GM18909 (cell line): ENCODE data around the gene STARD13.
A peak's percentile ranks its signal among the peaks of the same experiment; 100 is the strongest.

Experiments
- ATAC-seq: cut with Tn5 transposase; IDR thresholded peaks from one replicate; pipeline ENCODE4 v1.9.1; 2021; ENCODE audit warnings: mild to moderate bottlenecking; ENCODE audit not compliant: unreplicated experiment, poor library complexity

Gene STARD13

DNA sequence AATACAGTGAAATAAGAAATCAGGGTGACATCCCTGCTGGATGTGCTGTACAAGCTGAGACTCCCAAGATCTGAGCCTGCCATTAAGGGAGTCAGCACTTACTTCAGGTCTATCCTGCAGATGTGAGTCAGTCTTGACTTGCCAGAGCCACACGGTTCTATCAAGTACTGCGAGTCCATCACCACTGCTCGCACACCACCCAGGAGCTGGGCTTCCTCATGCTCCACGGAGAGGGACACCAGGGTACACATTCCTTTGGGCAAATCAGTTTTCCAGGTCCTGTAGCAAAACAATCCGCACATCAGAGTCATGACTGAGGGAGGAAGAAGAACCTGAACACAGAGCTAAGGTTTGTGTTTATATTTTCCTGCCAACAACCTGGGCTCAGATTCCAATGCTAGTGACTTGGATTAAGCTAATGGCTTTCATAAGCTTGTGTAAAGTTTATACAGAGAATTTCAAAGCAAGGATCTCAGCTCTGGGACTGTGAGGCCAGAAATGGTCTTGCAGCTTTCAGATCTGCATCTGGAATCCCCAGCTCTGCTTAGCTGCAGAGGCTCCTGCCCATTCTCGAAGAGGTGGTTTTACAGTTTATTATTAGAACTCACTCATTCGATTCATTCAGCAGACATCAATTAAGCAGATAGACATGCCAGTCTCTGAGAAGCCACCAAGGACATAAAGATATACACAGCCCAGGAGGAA, 178.7 kb downstream of the STARD13 start:
- ATAC-seq, result no peak

DNA sequence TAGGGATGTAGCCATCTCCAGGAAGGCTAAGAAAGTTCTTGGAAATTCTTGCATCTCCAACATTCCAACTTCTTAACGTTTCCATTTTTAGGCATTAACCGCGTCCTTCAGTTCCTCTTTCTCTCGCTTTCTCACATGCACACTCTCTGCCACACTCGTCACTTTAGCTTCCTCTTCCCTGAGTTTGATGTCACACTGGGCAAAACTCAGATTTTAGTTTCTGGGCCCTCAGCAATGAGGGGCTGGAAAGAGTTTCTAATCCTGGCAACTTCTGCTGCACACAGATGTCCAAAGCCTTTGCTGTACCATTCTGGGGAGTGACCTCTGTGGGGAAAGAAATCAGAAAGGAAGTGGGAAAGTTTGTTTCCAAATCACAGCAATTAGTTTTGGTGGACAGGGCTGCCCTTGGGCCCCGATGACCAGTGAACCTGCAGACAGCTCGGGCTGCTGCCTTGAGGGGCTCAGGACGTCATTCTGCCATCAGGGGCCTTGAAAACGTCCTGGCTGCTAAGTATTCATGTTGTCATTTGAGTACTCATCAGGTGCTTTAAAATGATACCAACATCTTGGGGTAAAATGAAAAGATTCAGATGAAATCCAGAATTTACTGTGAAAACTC, 180.1 kb downstream of the STARD13 start:
- no peak for ATAC-seq

DNA sequence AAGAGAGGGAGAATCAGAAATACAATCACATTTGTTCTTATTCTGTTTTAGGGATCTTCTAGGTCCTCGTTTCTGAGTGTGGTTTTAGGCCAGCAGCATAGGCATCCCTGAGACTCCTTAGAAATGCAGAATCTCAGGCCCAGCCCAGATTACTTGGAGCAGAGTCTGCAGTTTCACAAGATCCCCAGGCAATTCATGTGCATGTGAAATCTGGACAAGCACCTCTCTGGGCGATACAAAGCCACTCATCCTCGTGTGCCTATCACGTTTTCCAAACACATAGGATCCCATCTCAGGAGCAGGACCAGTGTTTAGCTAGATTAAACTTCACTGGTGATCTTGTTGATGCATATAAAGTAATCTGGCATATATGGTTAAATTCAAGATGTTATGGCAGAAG, 182.1 kb downstream of the STARD13 start:
- no peak for ATAC-seq

DNA sequence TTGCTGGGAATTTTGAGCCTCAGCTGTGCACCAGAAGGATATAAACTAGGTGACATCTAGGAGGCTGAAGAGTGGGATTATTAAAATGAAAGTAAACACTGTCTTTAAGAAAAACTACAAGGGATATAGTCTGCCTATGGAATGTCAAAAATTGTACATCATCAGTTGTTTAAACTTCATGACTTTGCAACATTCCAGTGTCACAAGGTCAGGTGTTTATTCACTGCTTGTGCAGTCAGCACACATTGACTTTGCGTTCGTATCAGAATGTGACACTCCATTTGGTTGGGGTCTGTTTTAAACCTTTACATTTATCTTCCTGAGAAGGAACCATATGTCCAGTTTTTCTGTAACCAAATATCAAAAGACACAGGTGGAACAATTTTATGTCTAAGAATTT, 183.7 kb downstream of the STARD13 start:
- ATAC-seq, result no peak

DNA sequence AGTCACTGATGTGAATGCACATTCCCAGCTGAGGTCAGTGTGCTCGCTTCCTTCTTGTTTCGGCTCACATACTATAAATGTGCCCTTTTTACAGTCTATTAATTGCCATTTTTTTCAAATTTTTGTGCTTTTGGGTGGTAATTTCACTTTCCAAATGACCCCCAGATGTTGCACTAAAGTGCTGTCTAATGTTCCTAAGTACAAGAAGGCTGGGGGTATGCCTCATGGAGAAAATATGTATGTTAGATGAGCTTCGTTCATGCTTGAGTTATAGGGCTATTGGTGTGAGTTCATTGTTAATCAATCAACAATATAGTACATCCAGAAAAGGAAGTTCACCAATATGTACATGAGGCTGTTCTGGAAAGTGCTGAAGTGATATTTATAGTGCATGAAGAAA, 184.7 kb downstream of the STARD13 start:
- ATAC-seq, result no peak

DNA sequence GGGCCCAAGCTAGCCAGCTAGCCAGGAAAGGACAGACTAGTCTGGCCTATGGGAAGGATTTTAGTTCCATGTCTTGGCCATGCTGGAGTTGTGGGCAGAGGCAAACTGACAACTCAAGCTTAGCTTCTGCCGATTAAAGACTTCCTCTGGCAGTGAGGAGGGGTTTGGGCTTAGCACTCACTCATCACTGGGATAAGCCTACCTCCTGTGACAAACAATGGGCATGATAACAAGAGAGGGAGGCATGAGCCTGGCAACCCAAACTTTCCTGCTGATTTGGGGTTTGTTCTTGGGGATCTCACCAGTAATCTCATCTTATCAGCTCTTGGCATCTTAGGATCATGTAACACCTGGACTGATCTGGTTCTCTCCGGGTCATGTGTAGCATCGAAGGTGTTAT, 185.7 kb downstream of the STARD13 start:
- ATAC-seq, result no peak

DNA sequence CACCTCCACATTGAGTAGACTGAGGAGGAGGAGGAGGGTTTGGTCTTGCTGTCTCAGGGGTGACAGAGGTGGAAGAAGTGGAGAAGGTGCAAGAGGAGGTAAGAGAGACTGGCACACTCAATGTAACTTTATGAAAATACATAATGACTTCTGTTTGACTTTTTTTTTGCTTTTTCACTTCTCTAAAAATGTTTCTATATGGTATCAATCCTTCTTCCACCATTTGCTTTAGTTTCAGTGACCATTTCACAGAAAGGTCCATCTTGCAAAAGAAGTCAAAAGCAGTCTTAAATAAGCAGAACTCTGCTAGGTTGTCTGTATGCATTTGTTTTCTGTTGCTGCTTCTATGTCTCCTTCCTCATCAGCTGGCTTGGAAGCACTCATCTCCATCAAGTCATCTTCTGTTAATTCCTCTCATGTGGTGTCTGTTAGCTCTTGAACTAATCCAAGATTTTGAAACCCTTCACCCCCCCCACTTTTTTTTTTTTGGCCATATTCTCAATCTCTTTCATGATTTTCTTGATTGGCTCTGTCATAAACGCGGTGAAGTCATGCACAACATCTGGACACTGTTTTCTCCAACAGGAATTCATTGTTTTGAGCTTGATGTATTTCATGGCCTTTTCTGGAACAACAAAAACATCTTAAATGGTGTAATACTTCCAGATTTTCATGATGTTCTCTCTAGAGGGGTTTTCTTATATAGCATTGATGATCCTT, 188.5 kb downstream of the STARD13 start:
- ATAC-seq, result peak; percentile 61

DNA sequence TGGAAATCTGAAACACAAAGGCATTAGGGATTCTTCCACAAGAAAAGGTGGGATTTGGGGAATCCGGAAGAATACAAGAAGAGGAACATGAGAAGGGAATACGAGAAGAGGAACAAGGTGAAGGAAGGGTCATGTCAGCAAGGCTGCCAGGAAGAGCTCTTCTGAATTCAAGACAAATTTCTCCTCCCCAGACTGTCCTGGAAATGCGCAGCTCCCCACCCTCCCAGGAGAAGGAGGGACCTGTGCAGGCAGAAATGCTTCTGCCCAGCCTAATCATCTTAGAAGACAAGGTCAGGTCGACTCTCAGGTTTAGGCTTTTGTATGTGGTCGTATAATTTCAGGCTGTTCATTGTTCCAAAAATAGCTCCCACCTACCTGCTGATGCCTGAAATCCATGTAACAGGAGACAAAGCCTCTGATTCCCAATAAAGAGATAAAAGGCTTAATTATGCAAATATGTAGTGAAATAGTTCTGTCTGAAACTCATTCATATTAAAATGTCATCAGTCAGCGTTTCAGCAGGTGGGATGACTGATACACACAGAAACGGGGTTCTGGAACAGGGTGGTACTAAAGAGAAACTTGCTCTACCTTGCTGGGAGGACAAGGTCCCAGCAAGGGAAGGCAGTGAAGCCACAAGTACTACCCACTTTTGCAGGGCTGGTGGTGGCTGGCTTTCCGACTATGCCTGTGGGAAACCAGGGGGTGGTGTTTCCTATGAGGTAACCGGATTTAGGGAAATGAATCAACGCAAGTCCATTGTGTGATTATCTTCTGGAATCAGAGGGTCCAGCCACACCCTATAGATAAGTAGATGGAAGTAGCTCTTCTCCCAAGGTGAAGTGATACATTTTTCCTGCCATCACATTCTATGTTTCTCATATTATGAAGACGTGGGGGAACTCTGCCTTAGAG, 193.2 kb downstream of the STARD13 start:
- no peak for ATAC-seq

DNA sequence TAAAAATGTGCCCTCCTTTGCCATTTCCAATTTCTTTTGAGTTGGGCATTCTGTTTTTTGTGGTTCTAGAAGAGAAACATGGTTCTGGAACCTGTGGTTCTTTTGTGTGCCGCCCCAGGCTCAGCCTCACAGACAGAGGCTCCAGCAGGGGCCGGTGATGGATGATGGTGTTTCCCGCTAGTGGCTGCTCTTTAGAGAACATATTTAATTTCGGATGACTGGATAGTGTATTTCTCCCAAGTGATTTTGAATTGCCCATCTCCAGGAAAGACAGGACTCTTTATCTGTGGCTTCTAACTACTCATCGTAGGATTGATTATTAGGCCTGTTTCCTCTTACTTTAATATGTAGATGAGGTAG, 194.2 kb downstream of the STARD13 start:
- no peak for ATAC-seq

DNA sequence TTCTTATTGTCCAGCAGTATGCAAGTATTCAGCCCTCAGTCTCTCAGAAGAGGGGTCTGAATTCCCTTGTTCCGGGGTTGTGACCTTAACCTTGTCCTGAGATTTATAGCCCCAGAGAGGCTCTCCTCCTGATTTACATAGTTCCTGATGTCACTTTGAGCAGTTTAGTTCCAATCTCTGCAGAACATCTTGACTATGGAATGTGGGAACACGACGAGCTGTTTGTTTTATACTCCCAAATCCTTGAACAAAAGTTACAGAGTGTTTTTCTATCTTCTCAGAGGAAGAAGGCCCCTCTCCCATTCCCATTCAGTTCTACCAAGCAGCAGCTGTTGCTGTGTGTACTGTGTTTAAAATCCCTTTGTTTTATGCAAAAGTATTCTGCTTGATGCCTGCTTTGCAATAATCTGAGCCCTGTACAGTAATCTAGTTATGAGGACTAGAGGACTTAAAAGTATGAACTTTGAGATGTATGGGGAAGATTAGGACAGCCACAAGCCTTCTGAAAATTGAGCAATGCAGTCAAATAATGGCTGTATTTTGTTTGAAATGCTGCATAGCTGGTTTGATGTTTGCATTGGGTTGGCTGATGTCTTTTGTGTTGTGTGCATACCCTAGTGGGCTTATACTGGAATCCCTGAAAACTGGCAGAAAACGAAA, 194.7 kb downstream of the STARD13 start:
- ATAC-seq, result no peak

DNA sequence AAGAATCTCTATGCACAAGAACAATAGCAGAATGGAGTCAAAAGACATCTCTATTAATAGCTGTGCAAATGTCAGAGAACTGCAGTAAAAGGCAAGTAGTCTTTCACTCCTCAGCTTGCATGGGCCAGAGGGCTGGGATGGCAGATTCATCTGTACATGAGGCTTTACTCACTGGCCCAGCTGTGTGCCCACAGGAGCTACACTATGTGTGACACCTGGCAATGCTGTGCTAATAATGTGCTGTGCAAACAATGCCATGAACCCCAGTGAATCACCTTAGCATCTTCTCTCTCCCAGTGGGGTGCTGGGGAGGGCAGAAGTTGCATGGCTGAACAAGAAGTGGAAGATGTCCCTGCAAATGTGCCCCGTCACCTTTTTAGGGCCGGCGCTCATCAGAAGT, 196.2 kb downstream of the STARD13 start:
- no peak for ATAC-seq

DNA sequence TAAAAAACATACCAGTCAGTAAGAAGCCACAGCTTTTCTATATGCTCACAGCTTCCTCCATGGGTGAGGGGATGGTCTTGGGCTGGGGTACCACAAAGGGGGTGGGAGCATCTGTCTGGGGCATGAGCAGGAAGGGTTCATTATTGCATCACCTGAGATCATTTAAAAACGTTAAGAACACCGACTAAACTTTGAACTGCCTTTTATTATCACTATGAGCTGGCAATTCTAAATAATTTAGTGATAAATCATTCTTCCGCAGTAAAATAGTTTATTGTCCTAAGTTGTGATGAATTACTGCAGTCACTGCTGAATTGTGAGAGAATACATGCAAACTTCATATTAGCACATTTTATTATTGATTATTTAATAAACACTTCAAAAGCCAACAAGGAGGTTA, 197.8 kb downstream of the STARD13 start:
- no peak for ATAC-seq

DNA sequence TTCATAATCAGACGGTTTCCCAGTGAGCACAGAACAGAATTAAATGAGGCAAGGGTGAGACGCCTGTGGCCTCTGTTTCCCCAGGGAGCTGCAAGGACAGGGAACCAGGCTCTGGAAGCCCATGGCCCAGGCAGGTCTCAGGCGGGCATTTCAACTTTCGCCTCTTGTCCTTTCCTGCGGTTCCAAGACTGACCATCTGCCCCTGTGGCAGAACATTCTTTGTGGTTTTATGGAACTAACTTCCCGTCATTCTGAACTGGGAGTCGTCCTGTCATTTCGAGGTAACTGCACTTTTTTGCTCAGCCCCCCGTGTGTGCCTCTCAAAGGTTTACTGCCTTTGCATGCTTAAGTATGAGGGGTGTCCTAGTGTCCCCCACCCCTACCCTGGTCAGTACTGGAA, 198.5 kb downstream of the STARD13 start:
- ATAC-seq, result no peak

DNA sequence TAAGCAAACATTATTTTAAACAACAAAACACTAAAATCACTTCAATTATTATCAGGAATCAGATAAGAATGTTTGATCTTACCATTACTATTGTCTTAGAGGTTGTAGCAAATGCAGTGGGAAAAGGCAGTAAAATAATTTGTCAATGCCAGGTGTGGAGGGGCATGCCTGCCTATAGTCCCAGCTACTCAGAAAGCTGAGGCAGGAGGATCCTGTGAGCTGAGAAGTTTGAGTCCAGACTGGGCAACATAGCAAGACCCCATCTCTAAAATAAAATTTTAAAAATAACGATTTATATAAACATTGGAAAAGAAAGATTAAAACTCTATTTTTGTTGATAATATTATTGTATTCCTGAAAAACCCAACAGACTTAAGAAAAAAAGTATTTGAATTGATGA, 202.5 kb downstream of the STARD13 start:
- ATAC-seq, result no peak

DNA sequence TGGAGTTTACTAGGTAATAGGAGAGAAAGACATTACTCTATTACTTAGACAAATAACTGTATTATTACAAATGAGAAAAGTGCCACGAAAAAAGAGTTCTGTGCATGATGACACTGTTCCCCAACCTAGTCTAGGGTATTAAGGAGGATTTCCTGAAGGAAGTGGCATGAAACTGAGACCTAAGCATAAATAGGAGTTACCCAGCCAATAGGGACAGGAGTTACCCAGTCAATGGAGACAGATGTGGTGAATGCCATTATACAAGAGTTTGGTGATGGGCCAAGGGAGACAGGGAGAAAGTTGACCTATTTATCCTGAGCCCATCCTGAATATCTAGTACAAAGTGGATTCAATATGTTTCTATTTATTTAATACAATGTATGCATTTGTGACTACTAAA, 203.9 kb downstream of the STARD13 start:
- ATAC-seq, result no peak

DNA sequence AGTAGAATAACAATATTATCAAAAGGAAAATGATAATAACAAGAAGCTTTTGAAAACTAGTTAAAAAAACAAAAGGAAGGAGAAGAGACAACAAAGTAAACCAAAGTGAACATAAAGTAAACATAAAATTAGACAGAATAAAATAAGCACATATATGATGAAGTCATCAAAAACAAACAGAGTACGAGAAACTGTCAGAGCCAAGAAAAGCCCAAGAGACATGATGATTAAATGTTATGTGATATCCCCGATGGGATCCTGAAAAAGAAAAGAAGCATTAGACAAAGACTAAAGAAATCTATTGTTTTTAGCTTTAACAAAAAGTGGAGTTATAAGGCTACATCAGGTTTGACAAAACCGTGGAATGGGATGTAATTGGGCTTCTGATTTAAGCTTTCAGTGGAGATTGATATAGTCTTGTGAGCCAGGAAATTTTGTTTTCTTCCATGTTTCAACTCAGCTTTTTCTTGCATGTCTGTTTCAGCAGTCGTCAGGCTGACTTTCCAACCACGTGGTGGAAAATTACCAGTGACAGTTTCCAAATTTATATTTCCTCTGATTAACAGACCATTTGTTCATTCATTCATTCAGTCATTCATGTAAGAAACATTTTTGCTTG, 204.5 kb downstream of the STARD13 start:
- no peak for ATAC-seq

DNA sequence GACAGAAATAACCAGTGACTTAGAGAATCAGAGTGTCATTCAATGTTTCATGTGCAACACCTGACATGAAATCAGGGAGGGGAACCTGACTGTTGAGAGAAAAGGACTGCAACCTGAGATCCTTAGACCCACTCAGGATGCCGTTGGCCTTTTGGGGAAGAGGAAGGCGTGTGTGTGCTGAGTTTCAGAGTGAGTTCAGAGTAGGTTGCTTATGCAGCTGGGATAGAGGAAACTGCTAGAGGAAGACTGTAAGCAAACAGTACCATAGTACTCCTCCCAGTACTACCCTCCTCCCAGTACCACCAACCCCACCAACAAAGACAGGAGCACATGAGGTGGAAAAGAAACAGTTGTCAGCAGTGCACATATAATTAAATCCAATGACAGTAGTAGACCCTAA, 205.6 kb downstream of the STARD13 start:
- no peak for ATAC-seq

DNA sequence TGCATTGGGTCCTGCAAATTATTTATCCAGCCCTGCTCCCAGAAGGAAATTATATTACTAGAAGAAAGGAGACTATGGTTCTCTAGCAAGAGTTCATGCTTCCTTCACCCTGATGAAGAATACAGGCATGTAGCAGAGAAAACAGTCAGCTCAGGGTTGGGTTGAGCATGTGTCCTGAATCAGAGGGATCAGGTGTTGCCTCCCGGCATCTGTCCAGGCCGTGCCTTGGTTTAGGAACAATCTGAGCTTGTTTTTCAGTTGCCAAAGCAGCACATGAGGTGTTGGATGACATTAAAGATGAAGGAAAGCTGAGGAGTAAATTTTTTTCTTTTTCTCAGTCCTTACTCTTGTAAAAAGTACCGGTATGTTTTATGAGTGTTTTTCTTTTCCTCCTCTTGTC, 207.3 kb downstream of the STARD13 start:
- ATAC-seq, result no peak

DNA sequence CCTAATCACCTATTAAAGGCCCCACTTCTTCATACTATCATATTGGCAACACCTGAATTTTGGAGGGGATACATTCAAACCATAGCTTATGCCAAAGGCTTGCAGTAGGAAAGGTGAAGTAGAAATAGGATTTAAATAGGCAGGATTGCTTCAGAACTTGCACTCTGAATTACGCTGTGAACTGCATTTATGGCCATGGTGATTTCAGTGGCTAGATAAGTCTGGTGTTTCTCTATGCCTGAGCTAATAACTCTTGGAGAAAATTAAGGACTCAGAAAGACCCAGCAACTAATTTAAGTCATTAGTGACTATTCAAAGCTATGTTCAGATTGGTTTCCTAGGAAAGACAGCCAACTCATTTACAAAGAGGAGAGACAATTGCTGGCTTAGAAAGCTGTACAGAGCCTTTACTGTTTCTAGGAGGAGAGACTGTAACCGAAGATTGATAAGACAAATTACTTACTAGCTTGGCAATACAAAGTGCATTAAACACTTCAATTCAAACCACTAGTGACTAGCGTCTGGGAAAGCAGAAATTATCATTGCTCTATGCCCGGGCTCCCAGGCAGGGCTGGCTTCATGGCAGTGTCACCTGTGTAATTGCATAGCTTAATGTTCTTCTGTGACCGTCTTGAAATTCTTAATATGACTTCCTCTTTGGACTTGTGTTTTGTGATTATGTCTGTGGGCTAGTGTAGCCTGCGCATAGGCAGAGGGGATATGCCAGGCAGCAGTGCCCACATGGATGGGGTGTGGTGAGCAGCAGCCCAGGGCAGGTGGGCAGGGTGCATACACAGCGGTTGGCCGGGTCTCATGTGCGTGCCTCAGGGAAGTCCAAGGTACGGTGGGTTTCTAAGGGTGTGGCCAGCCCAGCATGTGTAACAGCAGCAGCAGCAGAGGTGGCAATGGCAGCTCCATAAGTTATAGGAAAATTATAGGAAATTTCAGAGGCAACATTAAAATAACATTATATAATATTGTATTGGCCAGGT, 209.3 kb downstream of the STARD13 start:
- no peak for ATAC-seq
